Brain microvascular endothelial cell (primary cell): ENCODE results near the gene C16orf96.

Experiments used
- DNase-seq: peaks from one replicate; pipeline ENCODE4 v3.0.0-alpha.2; 2020
- H3K27ac ChIP-seq: fragments of 250-450 bp; sonication (Bioruptor Pico); 2 replicates; pipeline ENCODE4 v1.5.1; 2020; ENCODE audit warnings: mild to moderate bottlenecking, moderate library complexity
- H3K27me3 ChIP-seq: fragments of 250-450 bp; sonication (Bioruptor Pico); replicated peaks from 2 replicates; pipeline ENCODE4 v1.5.1; 2020; ENCODE audit warnings: mild to moderate bottlenecking
- H3K36me3 ChIP-seq: fragments of 250-450 bp; sonication (Bioruptor Pico); replicated peaks from 2 replicates; pipeline ENCODE4 v1.5.1; 2020; ENCODE audit warnings: mild to moderate bottlenecking
- H3K4me3 ChIP-seq: 2 replicates; pipeline ENCODE4 v1.5.1; 2011; ENCODE audit warnings: low read depth, mild to moderate bottlenecking, control low read depth, low read length, moderate library complexity
- in situ Hi-C: cut with HindIII; loops from 2 replicates; pipeline ENCODE4 v1.10.0; 2017; ENCODE audit warnings: low sequenced_read_pairs, low pct_ligation_motif_present
- TF ChIP-seq, protein P1 (sequence below): IDR thresholded peaks from 2 replicates; pipeline ENCODE4 v1.5.1; 2011; ENCODE audit warnings: low read depth, mild to moderate bottlenecking, moderate library complexity, low read length, control low read depth, inconsistent platforms; ENCODE audit errors: missing control alignments

The C16orf96 gene

GRCh38 chr16:4583906-4584305 lies 27.8 kb downstream of the C16orf96 start:
- H3K4me3 ChIP-seq, result no peak overlapping the region
- no peak overlapping the region for H3K27ac ChIP-seq
- H3K36me3 ChIP-seq, result no peaks in the 10 kb centered on the region
- TF ChIP-seq, protein P1, sequence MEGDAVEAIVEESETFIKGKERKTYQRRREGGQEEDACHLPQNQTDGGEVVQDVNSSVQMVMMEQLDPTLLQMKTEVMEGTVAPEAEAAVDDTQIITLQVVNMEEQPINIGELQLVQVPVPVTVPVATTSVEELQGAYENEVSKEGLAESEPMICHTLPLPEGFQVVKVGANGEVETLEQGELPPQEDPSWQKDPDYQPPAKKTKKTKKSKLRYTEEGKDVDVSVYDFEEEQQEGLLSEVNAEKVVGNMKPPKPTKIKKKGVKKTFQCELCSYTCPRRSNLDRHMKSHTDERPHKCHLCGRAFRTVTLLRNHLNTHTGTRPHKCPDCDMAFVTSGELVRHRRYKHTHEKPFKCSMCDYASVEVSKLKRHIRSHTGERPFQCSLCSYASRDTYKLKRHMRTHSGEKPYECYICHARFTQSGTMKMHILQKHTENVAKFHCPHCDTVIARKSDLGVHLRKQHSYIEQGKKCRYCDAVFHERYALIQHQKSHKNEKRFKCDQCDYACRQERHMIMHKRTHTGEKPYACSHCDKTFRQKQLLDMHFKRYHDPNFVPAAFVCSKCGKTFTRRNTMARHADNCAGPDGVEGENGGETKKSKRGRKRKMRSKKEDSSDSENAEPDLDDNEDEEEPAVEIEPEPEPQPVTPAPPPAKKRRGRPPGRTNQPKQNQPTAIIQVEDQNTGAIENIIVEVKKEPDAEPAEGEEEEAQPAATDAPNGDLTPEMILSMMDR, result no peak
- in situ Hi-C loops, result no loop called here
- no peak for DNase-seq
- H3K27me3 ChIP-seq, result peaks cover 9% of the 10 kb centered on the region

DNA sequence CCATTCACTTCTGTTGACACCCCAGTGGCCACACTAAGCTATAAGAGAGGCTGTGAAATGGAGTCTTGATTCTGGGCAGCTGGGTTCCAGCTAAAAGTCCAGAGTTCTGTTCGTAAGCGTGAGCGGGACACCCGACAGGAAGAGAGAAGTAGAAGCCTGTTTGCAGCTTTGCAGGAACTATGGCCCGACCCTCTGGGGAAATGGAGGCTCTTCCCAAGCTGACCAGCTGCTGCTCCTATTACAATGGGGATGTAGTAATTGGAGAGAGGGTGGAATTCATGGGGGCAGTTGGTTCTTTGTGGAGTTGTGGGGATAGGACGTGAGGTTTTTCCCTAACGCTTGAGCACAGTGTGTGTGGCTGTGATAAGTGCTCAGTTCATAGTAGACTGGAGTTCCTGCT lies 30.2 kb downstream of the C16orf96 start:
- Histone ChIP-seq H3K4me3 (no peak overlapping the region), H3K36me3 (no peaks in the 10 kb centered on the region), H3K27ac (no peak overlapping the region), H3K27me3 (peaks cover 9% of the 10 kb centered on the region)
- DNase-seq, result no peak
- TF ChIP-seq, protein P1, result no peak
- in situ Hi-C loops, result no loop called here

DNA sequence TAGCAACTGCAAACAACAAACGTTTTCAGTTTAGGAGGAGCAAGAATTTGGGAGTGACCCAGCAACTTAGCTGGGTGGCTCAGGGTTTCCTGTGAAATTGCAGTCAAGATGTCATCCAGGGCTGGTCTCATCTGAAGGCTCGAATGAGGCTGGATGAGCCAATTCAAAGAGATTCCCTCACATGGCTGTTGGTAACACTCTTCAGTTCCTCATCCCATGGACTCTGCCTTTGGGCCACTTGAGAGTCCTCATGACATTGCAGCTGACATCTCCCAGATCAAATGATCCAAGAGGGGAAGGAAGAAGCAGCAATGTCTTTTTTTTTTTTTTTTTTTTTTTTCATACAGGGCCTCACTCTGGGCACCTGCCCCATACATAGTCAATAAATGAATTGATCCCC lies 32.2 kb downstream of the C16orf96 start:
- H3K36me3 ChIP-seq, result no peaks in the 10 kb centered on the region
- peaks cover 9% of the 10 kb centered on the region for H3K27me3 ChIP-seq
- H3K27ac ChIP-seq, result no peak overlapping the region
- DNase-seq, result no peak
- in situ Hi-C loops, result no loop called here
- TF ChIP-seq, protein P1, result no peak
- no peak overlapping the region for H3K4me3 ChIP-seq

DNA sequence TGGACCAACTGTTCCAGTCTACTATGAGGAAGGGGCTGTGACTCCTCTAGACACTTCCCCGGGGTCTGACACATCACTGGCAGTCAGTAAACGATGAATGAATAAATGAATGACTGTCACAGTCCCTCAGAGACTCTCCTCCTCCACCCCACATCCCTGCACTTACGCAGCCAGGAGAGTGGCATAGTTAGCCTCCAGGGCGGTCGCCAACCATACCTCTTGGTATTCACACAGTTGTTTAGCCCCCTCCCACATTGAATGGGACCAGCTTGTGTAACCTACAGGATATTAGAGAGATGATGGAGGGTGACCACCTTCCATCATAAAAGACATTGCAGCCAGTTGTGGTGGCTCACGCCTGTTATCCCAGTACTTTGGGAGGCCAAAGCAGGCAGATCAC lies 32.8 kb downstream of the C16orf96 start:
- in situ Hi-C loops, result no loop called here
- TF ChIP-seq, protein P1, result no peak

GRCh38 chr16:4591191-4591590 lies 35.1 kb downstream of the C16orf96 start:
- in situ Hi-C loops, result no loop called here
- no peak overlapping the region for H3K27ac ChIP-seq
- H3K4me3 ChIP-seq, result no peak overlapping the region
- no peak for DNase-seq
- H3K27me3 ChIP-seq, result peaks cover 6% of the 10 kb centered on the region
- TF ChIP-seq, protein P1, result no peak
- H3K36me3 ChIP-seq, result no peaks in the 10 kb centered on the region

More for the DNA sequence above, 32.8 kb downstream of the C16orf96 start:
- H3K36me3 ChIP-seq, result no peaks in the 10 kb centered on the region
- no peak for DNase-seq
- peaks cover 9% of the 10 kb centered on the region for H3K27me3 ChIP-seq
- H3K4me3 ChIP-seq, result no peak overlapping the region
- no peak overlapping the region for H3K27ac ChIP-seq

DNA sequence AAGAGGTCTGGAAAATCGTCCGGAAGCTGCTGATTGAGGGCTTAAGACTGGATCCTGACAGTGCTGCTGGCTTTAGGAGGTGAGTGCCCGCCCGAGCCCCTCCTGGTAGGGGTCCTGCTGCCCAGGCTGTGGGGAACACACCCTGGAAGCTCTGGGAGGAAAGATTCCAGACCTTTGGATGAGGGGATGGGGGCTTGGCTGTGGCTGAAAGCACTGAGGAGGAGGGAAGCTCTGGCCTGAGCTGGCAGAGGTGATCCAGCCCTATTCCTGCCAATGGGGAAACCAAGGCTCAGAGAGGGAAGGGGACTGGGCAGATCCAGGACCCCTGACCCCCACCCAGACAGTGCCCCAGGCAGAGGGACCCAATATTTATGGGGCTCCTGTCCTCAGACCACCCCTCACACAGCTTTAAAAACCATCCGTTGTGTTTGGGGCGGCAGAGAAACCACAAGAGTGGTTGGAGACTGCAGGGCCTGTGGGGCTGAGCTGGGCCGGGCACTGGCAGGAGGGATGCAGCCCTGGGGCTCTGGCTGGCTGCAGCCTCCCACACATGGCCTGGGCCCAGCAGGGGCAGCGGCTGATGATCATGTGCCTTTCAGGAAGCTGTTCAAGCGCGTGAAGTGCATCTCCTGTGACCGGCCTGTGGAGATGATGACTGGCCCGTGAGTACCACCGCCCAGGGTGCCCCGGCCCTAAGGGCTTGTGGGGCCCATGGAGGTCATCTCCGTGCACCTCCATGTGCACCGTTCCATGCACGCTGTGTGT lies 35.7 kb downstream of the C16orf96 start:
- in situ Hi-C loops, result no loop called here
- H3K27ac ChIP-seq, result no peak overlapping the region
- TF ChIP-seq, protein P1, result no peak
- DNase-seq, result no peak
- H3K36me3 ChIP-seq, result no peaks in the 10 kb centered on the region
- peaks cover 3% of the 10 kb centered on the region for H3K27me3 ChIP-seq
- no peak overlapping the region for H3K4me3 ChIP-seq
